Activated CD4-positive, CD25-positive, alpha-beta regulatory T cell treated with anti-CD3 and anti-CD28 coated beads, Interleukin-2, amount 50 U/mL, for 24 hours (primary cell): ENCODE measurements around the gene ZNF134.

Experiments used
- ATAC-seq, 2 donors: fragments of 150-1000 bp; cut with Tn5 transposase; one replicate each; pipeline ENCODE4 v1.10.0; 2021; ENCODE audit warnings: mild to moderate bottlenecking in 1 of 2, moderate library complexity in 1 of 2

ZNF134 gene

GRCh38 chr19:57613941-57614743 lies at the start of gene ZNF134:
Gene ZNF134 (plus strand): TSS chr19:57614242. CDS start chr19:57619469, 5,227 bp downstream.
- peak; percentile 99 to 100 for ATAC-seq

GRCh38 chr19:57566396-57567265 lies 47.4 kb upstream of the ZNF134 start:
- ATAC-seq = no peak

DNA sequence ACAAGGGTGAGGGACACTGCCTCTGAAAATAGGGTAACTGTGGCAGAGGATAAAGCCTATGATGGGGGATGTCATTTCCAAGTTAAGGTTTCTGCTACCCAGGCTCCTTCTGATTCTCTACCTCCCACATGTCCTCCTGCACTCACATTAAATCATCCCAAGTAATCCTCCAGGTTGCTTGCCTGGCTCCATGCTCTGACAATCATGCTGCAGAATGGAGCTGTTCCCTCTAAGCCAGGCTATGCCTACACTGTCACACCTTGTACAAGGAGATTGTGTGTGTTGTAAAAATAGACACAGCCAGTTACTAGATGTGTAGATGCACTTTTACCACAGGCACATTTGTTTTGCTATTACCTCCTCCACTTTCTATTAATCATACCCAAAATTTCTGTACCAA lies 43.3 kb upstream of the ZNF134 start:
- ATAC-seq = no peak

- no peak for ATAC-seq
These were observed 41.6 kb upstream of the ZNF134 start for GRCh38 chr19:57572415-57572947.

GRCh38 chr19:57576661-57577060 lies 37.4 kb upstream of the ZNF134 start:
- ATAC-seq = no peak

DNA sequence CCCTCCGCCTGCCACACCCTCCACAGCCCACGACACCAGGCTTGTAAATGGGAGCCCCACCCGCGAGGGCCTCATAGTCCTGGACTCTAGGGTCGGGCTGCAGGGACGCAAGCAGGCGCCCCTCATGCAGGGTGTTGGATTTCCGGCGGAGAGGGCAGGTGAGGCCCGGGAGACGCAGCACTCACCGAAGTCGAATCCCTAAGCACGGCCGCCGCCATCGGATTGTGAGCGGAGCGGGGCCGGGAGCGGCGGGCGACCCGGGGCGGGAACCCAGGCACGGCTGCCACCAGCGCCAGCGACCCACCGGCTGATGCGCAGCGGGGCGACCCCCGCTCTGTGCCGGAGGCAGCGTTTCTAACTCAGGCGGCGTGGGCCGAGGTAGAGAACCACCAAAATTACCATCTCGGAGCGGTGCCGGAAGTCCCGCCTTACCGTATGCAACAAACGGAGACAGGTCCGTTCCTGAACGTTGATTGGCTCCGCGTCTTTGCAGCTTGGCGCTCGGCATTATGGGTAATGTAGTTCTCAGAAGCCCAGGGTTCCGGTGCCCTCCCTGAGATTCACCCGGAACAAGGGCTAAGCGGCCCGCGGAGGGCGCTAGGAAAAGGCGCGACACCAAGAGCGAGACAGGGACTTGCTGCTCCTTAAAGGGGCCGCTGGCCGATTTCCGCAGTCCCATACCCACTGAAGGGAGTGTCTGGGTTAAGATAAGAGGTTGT lies 35.4 kb upstream of the ZNF134 start, which contains the start of gene ZNF416:
Gene ZNF416, minus strand, starts transcription at position 425 of the 719 bp plus-strand sequence. Its CDS starts 207 bp downstream, at position 218.
- peak; percentile 97 to 98 for ATAC-seq

GRCh38 chr19:57583104-57583520 lies 30.9 kb upstream of the ZNF134 start:
- no peak for ATAC-seq

DNA sequence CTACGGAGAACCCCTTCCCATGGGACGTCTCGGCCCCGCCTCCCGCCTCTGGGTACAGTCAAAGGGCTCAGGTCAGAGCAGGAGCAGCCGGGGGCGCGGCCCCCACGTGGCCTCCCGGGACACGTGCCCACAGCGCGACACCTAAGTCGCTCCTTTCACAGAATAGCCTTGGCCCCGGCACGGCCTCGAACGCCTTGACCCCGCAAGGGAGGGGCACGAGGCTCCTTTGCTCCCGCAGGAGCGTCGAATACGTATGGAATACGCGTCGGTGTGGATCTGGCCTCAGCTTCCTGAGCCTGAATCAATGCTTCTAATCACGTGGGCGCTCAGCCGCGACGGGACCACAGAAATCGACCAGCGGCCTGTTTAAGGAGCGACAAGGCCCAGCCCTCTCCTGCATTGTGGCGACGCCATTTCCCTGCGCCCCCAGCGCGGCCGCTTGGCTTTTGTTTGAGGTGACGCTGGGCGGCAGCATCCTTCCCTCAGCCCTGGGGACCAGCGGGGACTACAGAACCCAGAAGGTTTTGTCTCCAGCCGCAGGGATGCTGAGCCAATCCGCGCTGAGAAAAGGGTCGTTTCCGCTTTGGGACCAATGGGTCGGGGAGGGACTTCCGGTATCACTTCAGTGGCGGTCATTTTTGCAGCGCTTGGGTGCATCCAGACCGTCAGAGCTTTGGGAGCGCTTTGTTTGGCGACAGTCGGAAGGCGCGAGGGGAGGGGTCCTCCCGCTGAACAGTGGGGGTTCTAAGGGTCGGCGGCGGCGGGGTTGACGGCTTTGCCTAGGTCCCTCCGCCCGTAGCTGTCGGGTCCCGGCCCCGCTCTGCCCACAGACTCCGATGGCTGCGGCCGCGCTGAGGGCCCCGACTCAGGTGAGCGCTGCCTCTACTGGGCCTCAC lies 30.3 kb upstream of the ZNF134 start, which contains the start of gene ZIK1:
Gene ZIK1, plus strand, starts transcription at position 625 of the 896 bp plus-strand sequence. Its CDS starts 212 bp downstream, at position 837.
- ATAC-seq = peak; percentile 91 to 93

- ATAC-seq = no peak
These were observed 26.5 kb upstream of the ZNF134 start for GRCh38 chr19:57587529-57587928.

- ATAC-seq = peak; percentile 6 to 8
These were observed 14.7 kb upstream of the ZNF134 start for GRCh38 chr19:57599377-57599760.

DNA sequence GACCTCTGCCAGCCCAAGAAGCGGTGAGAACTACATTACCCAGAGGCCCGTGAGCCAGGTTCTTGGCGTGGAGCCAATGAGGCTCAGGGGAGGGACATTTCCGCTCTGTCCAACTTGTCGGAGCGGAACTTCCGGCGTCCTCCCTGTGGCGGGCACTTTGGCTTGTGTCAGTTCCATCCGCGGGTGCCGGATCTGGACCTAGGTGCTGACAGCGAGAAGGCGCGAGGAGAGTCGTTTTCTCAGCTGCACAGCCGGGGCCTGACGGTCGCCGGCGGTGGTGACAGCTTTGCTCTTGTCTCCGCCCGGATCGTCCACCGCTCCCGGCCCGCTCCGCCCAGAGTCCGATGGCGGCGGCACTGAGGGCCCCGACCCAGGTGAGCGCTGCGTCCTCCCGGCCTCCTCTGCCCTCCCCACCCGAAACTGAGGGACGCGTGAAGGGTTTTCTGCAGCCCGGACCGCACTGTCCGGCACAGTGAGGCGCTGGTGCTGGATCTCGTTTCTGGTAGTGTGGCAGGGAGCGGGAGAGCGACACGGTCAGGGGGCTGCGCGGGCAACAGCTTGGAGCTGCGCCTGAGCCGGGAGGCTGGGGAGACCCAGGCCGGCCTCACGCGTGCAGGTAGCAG lies 14.2 kb upstream of the ZNF134 start, which contains the start of gene ZNF530:
Gene ZNF530, plus strand, starts transcription at position 125 of the 623 bp plus-strand sequence. CDS start 4,461 bp downstream, outside the sequence.
- ATAC-seq = peak; percentile 100

- ATAC-seq = no peak
These were observed 7.1 kb upstream of the ZNF134 start for GRCh38 chr19:57606931-57607330.

- no peak for ATAC-seq
These were observed 2.9 kb upstream of the ZNF134 start for GRCh38 chr19:57611113-57611512.

GRCh38 chr19:57615346-57615745 lies 1.3 kb downstream of the ZNF134 start:
- ATAC-seq = no peak

DNA sequence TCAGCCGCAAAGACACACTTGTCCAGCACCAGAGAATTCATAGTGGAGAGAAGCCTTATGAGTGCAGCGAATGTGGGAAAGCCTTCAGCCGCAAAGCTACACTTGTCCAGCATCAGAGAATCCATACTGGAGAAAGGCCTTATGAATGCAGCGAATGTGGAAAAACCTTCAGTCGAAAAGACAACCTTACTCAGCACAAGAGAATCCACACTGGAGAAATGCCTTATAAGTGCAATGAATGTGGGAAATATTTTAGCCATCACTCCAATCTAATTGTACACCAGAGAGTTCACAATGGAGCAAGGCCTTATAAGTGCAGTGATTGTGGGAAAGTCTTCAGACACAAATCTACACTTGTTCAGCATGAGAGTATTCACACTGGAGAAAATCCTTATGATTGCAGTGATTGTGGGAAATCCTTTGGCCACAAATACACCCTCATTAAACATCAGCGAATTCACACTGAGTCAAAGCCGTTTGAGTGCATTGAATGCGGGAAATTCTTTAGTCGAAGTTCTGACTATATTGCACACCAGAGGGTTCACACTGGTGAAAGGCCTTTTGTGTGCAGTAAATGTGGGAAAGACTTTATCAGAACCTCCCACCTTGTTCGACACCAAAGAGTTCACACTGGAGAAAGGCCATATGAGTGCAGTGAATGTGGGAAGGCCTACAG lies 6.8 kb downstream of the ZNF134 start:
- ATAC-seq = no peak

GRCh38 chr19:57623091-57623490 lies 9.0 kb downstream of the ZNF134 start:
- no peak for ATAC-seq

GRCh38 chr19:57632987-57633831 lies 19.2 kb downstream of the ZNF134 start, which contains the start of gene ZNF211:
Gene ZNF211 (plus strand): TSS chr19:57633168. CDS start chr19:57633347, 179 bp downstream.
- peak; percentile 100 for ATAC-seq

DNA sequence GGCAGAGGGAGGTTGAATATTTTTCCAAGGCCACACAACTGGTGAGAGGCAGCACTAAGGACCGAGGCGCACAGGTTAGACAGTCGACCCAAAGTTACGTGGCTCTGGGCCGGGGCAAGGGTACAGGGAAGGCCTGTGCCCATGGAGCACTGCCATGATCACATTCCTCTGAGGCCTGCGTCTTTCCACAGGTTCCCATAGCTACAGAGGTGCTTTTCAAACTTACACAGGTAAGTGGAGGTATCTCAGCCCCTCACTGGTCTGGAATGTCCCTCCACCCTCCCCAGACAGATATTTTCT lies 19.7 kb downstream of the ZNF134 start:
- ATAC-seq = no peak

DNA sequence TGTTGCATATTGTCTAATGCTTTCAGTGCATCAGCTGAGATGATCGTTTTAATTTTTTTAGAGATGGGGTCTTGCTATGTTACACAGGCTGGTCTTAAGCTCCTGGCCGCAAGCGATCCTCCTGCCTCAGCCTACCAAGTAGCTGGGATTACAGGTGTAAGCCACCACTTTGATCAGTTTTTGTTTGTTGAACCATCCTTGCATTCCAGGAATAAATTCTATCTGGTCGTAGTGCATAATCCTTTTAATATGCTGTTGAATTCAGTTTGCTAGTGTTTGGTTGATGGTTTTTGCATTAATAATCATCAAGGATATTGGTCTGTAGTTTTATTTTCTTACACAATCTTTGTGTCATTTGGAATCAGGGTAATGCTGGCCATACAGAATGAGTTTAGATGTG lies 23.3 kb downstream of the ZNF134 start:
- no peak for ATAC-seq
